HEK293 (cell line): ENCODE measurements around the gene CTAG2.

Experiments
- CTCF ChIA-PET: fragments of 350-600 bp; formaldehyde crosslinking; extraction: SDS; loops from one replicate; lab custom pipeline; 2021; ENCODE audit warnings: antibody characterized with exemption; lab: Yijun Ruan, JAX
- POLR2A ChIA-PET: fragments of 300-600 bp; formaldehyde crosslinking; extraction: SDS; loops from one replicate; lab custom pipeline; 2020; ENCODE audit warnings: antibody characterized with exemption, inconsistent platforms; lab: Yijun Ruan, JAX
- H3K27ac ChIP-seq: fragments of 200-500 bp; sonication (Bioruptor generic); 2 replicates; pipeline ENCODE4 v1.5.1; 2014; ENCODE audit warnings: low read depth, low read length, control low read depth, inconsistent platforms; ENCODE audit errors: extremely low read depth
- H3K36me3 ChIP-seq, 2 experiments: fragments of 200-500 bp in 1 of 2; sonication (Bioruptor generic) in 1 of 2; 1 replicate in 1 of 2; 2 replicates in 1 of 2; pipeline ENCODE4 v1.5.1; 2014 to 2017; ENCODE audit warnings: inconsistent platforms in 2 of 2, low read length in 2 of 2; ENCODE audit not compliant: control insufficient read depth in 2 of 2, insufficient read depth in 1 of 2
- H3K4me1 ChIP-seq: fragments of 200-500 bp; sonication (Bioruptor generic); 2 replicates; pipeline ENCODE4 v1.5.1; 2014; ENCODE audit warnings: mild to moderate bottlenecking, low read length, inconsistent platforms; ENCODE audit not compliant: control insufficient read depth, insufficient read depth
- H3K4me3 ChIP-seq: 2 replicates; pipeline ENCODE4 v1.5.1; 2011; ENCODE audit warnings: low read depth, mild to moderate bottlenecking, control low read depth, low read length, moderate library complexity
- H3K9me3 ChIP-seq: fragments of 200-500 bp; sonication (Bioruptor generic); 2 replicates; pipeline ENCODE4 v1.5.1; 2014; ENCODE audit warnings: low read depth, low read length, inconsistent platforms; ENCODE audit not compliant: control insufficient read depth, insufficient read depth
- FEZF1 ChIP-seq: fragments of 450-650 bp; formaldehyde crosslinking; IDR thresholded peaks from 2 replicates; pipeline ENCODE4 v1.5.1; 2016; ENCODE audit warnings: missing biosample characterization, missing genetic modification characterization
- HOXC10 ChIP-seq: sonication (generic); formaldehyde crosslinking; IDR thresholded peaks from 2 replicates; pipeline ENCODE4 v1.8.1; 2023; ENCODE audit warnings: mild to moderate bottlenecking, missing genetic modification reagents
- IKZF3 ChIP-seq: fragments of 450-650 bp; IDR thresholded peaks from 2 replicates; pipeline ENCODE4 v1.5.0; 2018; ENCODE audit warnings: missing biosample characterization, mild to moderate bottlenecking, missing genetic modification characterization, moderate library complexity
- KLF8 ChIP-seq: fragments of 450-650 bp; formaldehyde crosslinking; IDR thresholded peaks from 2 replicates; pipeline ENCODE4 v1.5.1; 2016; ENCODE audit warnings: missing biosample characterization, missing genetic modification characterization
- MEIS1 ChIP-seq: sonication (generic); formaldehyde crosslinking; IDR thresholded peaks from 2 replicates; pipeline ENCODE4 v1.8.1; 2022; ENCODE audit warnings: missing genetic modification reagents, mild to moderate bottlenecking, borderline replicate concordance
- MZF1 ChIP-seq: fragments of 450-650 bp; formaldehyde crosslinking; IDR thresholded peaks from 2 replicates; pipeline ENCODE4 v1.5.1; 2017; ENCODE audit warnings: missing biosample characterization, missing genetic modification characterization, borderline replicate concordance
- SCRT2 ChIP-seq: fragments of 450-650 bp; formaldehyde crosslinking; IDR thresholded peaks from 2 replicates; pipeline ENCODE4 v1.5.1; 2016; ENCODE audit warnings: missing biosample characterization, missing genetic modification characterization
- TRIM28 ChIP-seq: IDR thresholded peaks from 2 replicates; pipeline ENCODE4 v1.6.1; 2011; ENCODE audit warnings: low read length, control low read depth, borderline replicate concordance
- ZBTB17 ChIP-seq: fragments of 450-650 bp; formaldehyde crosslinking; IDR thresholded peaks from 2 replicates; pipeline ENCODE4 v1.5.1; 2016; ENCODE audit warnings: missing biosample characterization, missing genetic modification characterization
- ZBTB48 ChIP-seq: fragments of 450-650 bp; formaldehyde crosslinking; IDR thresholded peaks from 2 replicates; pipeline ENCODE4 v1.5.1; 2016; ENCODE audit warnings: missing biosample characterization, missing genetic modification characterization
- ZNF112 ChIP-seq: fragments of 450-650 bp; formaldehyde crosslinking; IDR thresholded peaks from 2 replicates; pipeline ENCODE4 v1.5.0; 2017; ENCODE audit warnings: missing biosample characterization, missing genetic modification characterization
- ZNF132 ChIP-seq: fragments of 450-650 bp; formaldehyde crosslinking; IDR thresholded peaks from 2 replicates; pipeline ENCODE4 v1.5.1; 2017; ENCODE audit warnings: missing biosample characterization, missing genetic modification characterization, borderline replicate concordance
- ZNF2 ChIP-seq: fragments of 450-650 bp; formaldehyde crosslinking; IDR thresholded peaks from 2 replicates; pipeline ENCODE4 v1.5.1; 2016; ENCODE audit warnings: missing biosample characterization, missing genetic modification characterization
- ZNF366 ChIP-seq: fragments of 450-650 bp; formaldehyde crosslinking; conservative IDR thresholded peaks from 2 replicates; pipeline ENCODE4 v1.5.1; 2016; ENCODE audit warnings: missing biosample characterization, missing genetic modification characterization
- ZNF37A ChIP-seq: fragments of 450-650 bp; IDR thresholded peaks from 2 replicates; pipeline ENCODE4 v1.5.1; 2018; ENCODE audit warnings: missing biosample characterization, missing genetic modification characterization
- ZNF404 ChIP-seq: fragments of 450-650 bp; formaldehyde crosslinking; IDR thresholded peaks from 2 replicates; pipeline ENCODE4 v1.5.1; 2017; ENCODE audit warnings: missing biosample characterization, missing genetic modification characterization
- ZNF501 ChIP-seq: fragments of 450-650 bp; formaldehyde crosslinking; IDR thresholded peaks from 2 replicates; pipeline ENCODE4 v1.5.1; 2016; ENCODE audit warnings: missing biosample characterization, missing genetic modification characterization
- ZNF558 ChIP-seq: fragments of 450-650 bp; formaldehyde crosslinking; IDR thresholded peaks from 2 replicates; pipeline ENCODE4 v1.5.1; 2016; ENCODE audit warnings: missing biosample characterization, missing genetic modification characterization
- ZNF660 ChIP-seq: fragments of 450-650 bp; IDR thresholded peaks from 2 replicates; pipeline ENCODE4 v1.5.1; 2018; ENCODE audit warnings: missing biosample characterization, mild to moderate bottlenecking, missing genetic modification characterization
- ZSCAN16 ChIP-seq: fragments of 450-650 bp; formaldehyde crosslinking; IDR thresholded peaks from 2 replicates; pipeline ENCODE4 v1.5.1; 2016; ENCODE audit warnings: missing biosample characterization, missing genetic modification characterization
- TF ChIP-seq, protein P1 (sequence below): fragments of 450-650 bp; formaldehyde crosslinking; IDR thresholded peaks from 2 replicates; pipeline ENCODE4; 2016; ENCODE audit warnings: missing biosample characterization, missing genetic modification characterization
- TF ChIP-seq, protein P2 (sequence below): fragments of 450-650 bp; formaldehyde crosslinking; IDR thresholded peaks from 2 replicates; pipeline ENCODE4 v1.5.1; 2016; ENCODE audit warnings: missing biosample characterization, missing genetic modification characterization, borderline replicate concordance
- TF ChIP-seq, protein P3 (sequence below): fragments of 450-650 bp; formaldehyde crosslinking; IDR thresholded peaks from 2 replicates; pipeline ENCODE4 v1.5.1; 2016; ENCODE audit warnings: missing biosample characterization, missing genetic modification characterization
- TF ChIP-seq, protein P4 (sequence below): fragments of 450-650 bp; formaldehyde crosslinking; IDR thresholded peaks from 2 replicates; pipeline ENCODE4 v1.5.1; 2017; ENCODE audit warnings: missing biosample characterization, missing genetic modification characterization
- TF ChIP-seq, protein P5 (sequence below): fragments of 450-650 bp; formaldehyde crosslinking; IDR thresholded peaks from 2 replicates; pipeline ENCODE4 v1.5.1; 2016; ENCODE audit warnings: missing biosample characterization, missing genetic modification characterization

The CTAG2 gene

DNA sequence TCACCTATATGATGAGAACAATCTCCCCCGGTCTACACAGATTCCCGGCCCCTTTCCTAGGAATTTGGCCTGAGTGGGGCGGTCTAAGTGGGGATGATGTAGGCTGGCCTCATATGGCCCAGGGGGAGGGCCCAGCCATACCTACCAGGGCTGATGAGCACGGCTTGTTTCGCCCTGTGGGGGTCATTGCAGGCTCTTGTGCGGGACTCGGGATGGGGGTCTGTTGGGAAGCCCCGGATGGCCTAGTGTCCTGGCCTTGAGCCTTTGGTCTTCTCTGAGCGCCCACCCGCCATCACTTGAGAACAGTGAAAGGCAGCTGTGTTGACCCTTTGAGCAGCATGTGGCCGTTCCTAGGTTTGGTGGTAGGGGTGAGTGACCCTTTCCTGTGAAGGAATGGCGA, 4.8 kb upstream of the CTAG2 start (continued):
- TF ChIP-seq HOXC10 (CRISPR knock-in tag) (no peak), ZNF558 (tag by site-specific recombination) (no peak), ZNF660 (tag by site-specific recombination) (no peak), KLF8 (no peak), ZNF37A (tag by site-specific recombination) (no peak), ZNF404 (tag by site-specific recombination) (no peak), TRIM28 (no peak), ZNF501 (tag by site-specific recombination) (no peak)

DNA sequence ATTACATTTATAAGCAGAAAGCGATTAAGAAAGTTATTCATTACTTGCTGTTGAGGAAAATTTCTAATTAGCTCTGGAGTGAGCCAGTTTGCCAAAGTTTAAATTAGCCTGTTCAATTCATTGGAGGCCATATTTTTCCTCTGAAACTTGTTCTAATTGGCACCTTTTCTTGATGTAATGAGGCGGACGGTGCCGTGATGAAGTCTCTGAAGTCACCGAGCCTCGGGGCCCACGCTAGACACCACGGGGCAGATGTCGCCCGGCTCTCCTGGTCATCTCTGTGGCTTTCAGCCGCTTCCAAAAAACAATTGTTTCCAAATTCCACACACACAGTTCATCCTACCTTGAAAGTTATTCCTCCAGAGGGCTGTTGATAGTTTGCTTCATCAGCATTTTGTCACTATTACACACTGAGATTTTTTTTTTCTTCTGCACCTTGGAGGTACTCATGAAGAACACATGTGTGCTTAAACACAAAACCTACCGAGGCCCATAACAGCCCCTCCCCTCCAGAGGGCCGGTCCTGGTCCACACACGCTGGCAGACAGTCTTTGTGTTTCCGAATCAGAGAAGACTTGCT, 3.9 kb upstream of the CTAG2 start:
- no peaks in the 10 kb centered on the region for H3K36me3 ChIP-seq
- POLR2A ChIA-PET, result no interaction called here
- no peak for TF ChIP-seq SCRT2
- no peak for TF ChIP-seq ZBTB48
- TF ChIP-seq, protein P1, sequence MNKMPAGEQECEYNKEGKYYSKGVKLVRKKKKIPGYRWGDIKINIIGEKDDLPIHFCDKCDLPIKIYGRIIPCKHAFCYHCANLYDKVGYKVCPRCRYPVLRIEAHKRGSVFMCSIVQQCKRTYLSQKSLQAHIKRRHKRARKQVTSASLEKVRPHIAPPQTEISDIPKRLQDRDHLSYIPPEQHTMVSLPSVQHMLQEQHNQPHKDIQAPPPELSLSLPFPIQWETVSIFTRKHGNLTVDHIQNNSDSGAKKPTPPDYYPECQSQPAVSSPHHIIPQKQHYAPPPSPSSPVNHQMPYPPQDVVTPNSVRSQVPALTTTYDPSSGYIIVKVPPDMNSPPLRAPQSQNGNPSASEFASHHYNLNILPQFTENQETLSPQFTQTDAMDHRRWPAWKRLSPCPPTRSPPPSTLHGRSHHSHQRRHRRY (tag by site-specific recombination), result no peak
- TF ChIP-seq IKZF3 (tag by site-specific recombination), result no peak
- TF ChIP-seq, protein P2, sequence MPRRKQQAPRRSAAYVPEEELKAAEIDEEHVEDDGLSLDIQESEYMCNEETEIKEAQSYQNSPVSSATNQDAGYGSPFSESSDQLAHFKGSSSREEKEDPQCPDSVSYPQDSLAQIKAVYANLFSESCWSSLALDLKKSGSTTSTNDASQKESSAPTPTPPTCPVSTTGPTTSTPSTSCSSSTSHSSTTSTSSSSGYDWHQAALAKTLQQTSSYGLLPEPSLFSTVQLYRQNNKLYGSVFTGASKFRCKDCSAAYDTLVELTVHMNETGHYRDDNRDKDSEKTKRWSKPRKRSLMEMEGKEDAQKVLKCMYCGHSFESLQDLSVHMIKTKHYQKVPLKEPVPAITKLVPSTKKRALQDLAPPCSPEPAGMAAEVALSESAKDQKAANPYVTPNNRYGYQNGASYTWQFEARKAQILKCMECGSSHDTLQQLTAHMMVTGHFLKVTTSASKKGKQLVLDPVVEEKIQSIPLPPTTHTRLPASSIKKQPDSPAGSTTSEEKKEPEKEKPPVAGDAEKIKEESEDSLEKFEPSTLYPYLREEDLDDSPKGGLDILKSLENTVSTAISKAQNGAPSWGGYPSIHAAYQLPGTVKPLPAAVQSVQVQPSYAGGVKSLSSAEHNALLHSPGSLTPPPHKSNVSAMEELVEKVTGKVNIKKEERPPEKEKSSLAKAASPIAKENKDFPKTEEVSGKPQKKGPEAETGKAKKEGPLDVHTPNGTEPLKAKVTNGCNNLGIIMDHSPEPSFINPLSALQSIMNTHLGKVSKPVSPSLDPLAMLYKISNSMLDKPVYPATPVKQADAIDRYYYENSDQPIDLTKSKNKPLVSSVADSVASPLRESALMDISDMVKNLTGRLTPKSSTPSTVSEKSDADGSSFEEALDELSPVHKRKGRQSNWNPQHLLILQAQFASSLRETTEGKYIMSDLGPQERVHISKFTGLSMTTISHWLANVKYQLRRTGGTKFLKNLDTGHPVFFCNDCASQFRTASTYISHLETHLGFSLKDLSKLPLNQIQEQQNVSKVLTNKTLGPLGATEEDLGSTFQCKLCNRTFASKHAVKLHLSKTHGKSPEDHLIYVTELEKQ, result no peak
- TF ChIP-seq MEIS1 (CRISPR knock-in tag), result no peak
- TF ChIP-seq TRIM28, result no peak
- TF ChIP-seq ZNF2, result no peak
- no peak for TF ChIP-seq ZBTB17
- TF ChIP-seq ZNF132 (tag by site-specific recombination), result no peak
- no peak for TF ChIP-seq MZF1 (tag by site-specific recombination)
- no peak for TF ChIP-seq ZSCAN16 (tag by site-specific recombination)
- TF ChIP-seq ZNF112 (tag by site-specific recombination), result no peak
- TF ChIP-seq, protein P3, sequence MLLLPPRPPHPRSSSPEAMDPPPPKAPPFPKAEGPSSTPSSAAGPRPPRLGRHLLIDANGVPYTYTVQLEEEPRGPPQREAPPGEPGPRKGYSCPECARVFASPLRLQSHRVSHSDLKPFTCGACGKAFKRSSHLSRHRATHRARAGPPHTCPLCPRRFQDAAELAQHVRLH (tag by site-specific recombination), result no peak
- TF ChIP-seq, protein P4, sequence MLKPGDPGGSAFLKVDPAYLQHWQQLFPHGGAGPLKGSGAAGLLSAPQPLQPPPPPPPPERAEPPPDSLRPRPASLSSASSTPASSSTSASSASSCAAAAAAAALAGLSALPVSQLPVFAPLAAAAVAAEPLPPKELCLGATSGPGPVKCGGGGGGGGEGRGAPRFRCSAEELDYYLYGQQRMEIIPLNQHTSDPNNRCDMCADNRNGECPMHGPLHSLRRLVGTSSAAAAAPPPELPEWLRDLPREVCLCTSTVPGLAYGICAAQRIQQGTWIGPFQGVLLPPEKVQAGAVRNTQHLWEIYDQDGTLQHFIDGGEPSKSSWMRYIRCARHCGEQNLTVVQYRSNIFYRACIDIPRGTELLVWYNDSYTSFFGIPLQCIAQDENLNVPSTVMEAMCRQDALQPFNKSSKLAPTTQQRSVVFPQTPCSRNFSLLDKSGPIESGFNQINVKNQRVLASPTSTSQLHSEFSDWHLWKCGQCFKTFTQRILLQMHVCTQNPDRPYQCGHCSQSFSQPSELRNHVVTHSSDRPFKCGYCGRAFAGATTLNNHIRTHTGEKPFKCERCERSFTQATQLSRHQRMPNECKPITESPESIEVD, result no peak
- TF ChIP-seq HOXC10 (CRISPR knock-in tag), result no peak
- TF ChIP-seq ZNF366 (tag by site-specific recombination), result no peak
- TF ChIP-seq FEZF1 (tag by site-specific recombination), result no peak
- TF ChIP-seq, protein P5, sequence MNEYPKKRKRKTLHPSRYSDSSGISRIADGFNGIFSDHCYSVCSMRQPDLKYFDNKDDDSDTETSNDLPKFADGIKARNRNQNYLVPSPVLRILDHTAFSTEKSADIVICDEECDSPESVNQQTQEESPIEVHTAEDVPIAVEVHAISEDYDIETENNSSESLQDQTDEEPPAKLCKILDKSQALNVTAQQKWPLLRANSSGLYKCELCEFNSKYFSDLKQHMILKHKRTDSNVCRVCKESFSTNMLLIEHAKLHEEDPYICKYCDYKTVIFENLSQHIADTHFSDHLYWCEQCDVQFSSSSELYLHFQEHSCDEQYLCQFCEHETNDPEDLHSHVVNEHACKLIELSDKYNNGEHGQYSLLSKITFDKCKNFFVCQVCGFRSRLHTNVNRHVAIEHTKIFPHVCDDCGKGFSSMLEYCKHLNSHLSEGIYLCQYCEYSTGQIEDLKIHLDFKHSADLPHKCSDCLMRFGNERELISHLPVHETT (tag by site-specific recombination), result no peak
- TF ChIP-seq, all 188 proteins: peak for 0
- no peaks in the 10 kb centered on the region for H3K9me3 ChIP-seq
- no peak overlapping the region for H3K27ac ChIP-seq
- no peak overlapping the region for H3K4me3 ChIP-seq
- no peaks in the 10 kb centered on the region for H3K4me1 ChIP-seq
- CTCF ChIA-PET, result no interaction called here
